ENCODE results near the gene MUC5B. TPM values are rescaled to one million over a fixed set of nuclear protein-coding genes. Genes with fewer than 3 reads are reported as not detected.

Gene MUC5B
- total and polyA plus RNA-seq, 2 donors from 2014 or later: 0.38 TPM; not detected in 1

DNA sequence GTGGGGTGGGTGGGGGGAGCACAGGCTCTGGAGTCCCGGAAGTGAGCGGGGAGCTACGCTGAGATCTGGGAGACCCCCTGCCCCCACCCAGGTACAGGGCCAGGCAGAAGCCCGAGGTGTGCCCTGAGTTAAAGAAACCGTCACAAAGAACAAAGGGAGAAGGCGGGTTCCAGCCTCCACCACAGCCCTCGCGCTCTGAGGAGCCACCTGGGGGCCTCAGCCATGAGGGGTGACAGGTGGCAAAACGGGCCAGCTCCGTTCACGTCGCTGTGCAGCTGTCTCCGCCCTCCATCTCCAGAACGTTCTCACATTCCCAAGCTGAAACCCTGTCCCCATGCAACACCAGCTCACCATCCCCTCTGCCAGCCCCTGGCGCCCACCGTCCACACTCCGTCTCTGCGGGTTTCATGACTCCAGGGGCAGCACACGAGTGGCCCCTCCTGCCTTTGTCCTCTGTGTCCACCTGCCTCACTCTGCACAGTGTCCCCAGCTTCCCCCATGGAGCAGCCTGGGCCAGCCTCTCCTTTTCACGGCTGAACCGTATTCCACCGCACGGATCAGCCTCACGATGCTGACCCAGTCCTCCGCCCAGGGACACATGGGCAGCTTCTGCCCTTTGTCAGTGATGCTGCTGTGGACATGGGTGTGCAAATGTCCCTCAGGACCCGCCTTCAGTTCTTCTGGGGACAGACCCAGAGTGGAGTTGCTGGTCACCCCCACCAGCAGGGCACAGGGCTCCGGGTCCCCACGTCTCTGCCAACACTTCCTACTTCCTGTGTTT is 1.7 kb upstream of the MUC5B start:
- Histone ChIP-seq H3K36me3 (ENCODE audit: control insufficient read depth in 2 of 3, insufficient read depth in 3 of 3, low read length in 3 of 3) (no peaks in the 10 kb centered on the region), H3K4me3 (ENCODE audit: low read length in 3 of 3) (no peak overlapping the region), H3K27ac (ENCODE audit: low read depth in 2 of 2, low read length in 2 of 2) (no peak overlapping the region), H3K9me3 (ENCODE audit: control insufficient read depth in 2 of 3, insufficient read depth in 1 of 3, low read length in 3 of 3) (no peaks in the 10 kb centered on the region), H3K4me1 (ENCODE audit: control insufficient read depth in 2 of 3, insufficient read depth in 2 of 3, low read depth in 1 of 3, low read length in 3 of 3) (no peaks in the 10 kb centered on the region), H3K27me3 (ENCODE audit: control insufficient read depth, insufficient read depth, low read length) (no peaks in the 10 kb centered on the region), H3K9ac (ENCODE audit: low read length in 3 of 3) (no peak overlapping the region)
- DNase-seq: peak in 2 of 5 donors; percentile 36 to 54
- FAIRE-seq: no peak
- TF ChIP-seq, protein P1, sequence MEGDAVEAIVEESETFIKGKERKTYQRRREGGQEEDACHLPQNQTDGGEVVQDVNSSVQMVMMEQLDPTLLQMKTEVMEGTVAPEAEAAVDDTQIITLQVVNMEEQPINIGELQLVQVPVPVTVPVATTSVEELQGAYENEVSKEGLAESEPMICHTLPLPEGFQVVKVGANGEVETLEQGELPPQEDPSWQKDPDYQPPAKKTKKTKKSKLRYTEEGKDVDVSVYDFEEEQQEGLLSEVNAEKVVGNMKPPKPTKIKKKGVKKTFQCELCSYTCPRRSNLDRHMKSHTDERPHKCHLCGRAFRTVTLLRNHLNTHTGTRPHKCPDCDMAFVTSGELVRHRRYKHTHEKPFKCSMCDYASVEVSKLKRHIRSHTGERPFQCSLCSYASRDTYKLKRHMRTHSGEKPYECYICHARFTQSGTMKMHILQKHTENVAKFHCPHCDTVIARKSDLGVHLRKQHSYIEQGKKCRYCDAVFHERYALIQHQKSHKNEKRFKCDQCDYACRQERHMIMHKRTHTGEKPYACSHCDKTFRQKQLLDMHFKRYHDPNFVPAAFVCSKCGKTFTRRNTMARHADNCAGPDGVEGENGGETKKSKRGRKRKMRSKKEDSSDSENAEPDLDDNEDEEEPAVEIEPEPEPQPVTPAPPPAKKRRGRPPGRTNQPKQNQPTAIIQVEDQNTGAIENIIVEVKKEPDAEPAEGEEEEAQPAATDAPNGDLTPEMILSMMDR (IDR thresholded peaks at IDR 0.05; ENCODE audit: borderline replicate concordance, extremely low read depth, insufficient read depth): no peak
- intact Hi-C loops (cut with DNase I): no loop called here

- Histone ChIP-seq H3K4me1 (ENCODE audit: control insufficient read depth in 2 of 3, insufficient read depth in 2 of 3, low read depth in 1 of 3, low read length in 3 of 3) (no peaks in the 10 kb centered on the region), H3K4me3 (ENCODE audit: low read length in 3 of 3) (no peak overlapping the region), H3K9me3 (ENCODE audit: control insufficient read depth in 2 of 3, insufficient read depth in 1 of 3, low read length in 3 of 3) (no peaks in the 10 kb centered on the region), H3K9ac (ENCODE audit: low read length in 3 of 3) (no peak overlapping the region), H3K36me3 (ENCODE audit: control insufficient read depth in 2 of 3, insufficient read depth in 3 of 3, low read length in 3 of 3) (no peaks in the 10 kb centered on the region), H3K27me3 (ENCODE audit: control insufficient read depth, insufficient read depth, low read length) (no peaks in the 10 kb centered on the region), H3K27ac (ENCODE audit: low read depth in 2 of 2, low read length in 2 of 2) (no peak overlapping the region)
- DNase-seq (peak in 2 of 5 donors; percentile 36 to 64), FAIRE-seq (no peak)
- intact Hi-C loops (cut with DNase I): no loop called here
- TF ChIP-seq, protein P1 (IDR thresholded peaks at IDR 0.05; ENCODE audit: borderline replicate concordance, extremely low read depth, insufficient read depth): no peak
Observed at GRCh38 chr11:1221848-1222311, 986 bp upstream of the MUC5B start.

GRCh38 chr11:1223346-1224110 is 662 bp downstream of the MUC5B start:
- FAIRE-seq (no peak), DNase-seq (peak in 2 of 5 donors; percentile 39 to 58)
- no peaks in the 10 kb centered on the region for H3K36me3 ChIP-seq (ENCODE audit: control insufficient read depth in 2 of 3, insufficient read depth in 3 of 3, low read length in 3 of 3)
- TF ChIP-seq, protein P1 (IDR thresholded peaks at IDR 0.05; ENCODE audit: borderline replicate concordance, extremely low read depth, insufficient read depth): no peak
- intact Hi-C loops (cut with DNase I): no loop called here
- no peak overlapping the region for H3K4me3 ChIP-seq (ENCODE audit: low read length in 3 of 3)
- no peaks in the 10 kb centered on the region for H3K9me3 ChIP-seq (ENCODE audit: control insufficient read depth in 2 of 3, insufficient read depth in 1 of 3, low read length in 3 of 3)
- no peaks in the 10 kb centered on the region for H3K4me1 ChIP-seq (ENCODE audit: control insufficient read depth in 2 of 3, insufficient read depth in 2 of 3, low read depth in 1 of 3, low read length in 3 of 3)
- H3K9ac ChIP-seq (ENCODE audit: low read length in 3 of 3): no peak overlapping the region
- H3K27me3 ChIP-seq (ENCODE audit: control insufficient read depth, insufficient read depth, low read length): no peaks in the 10 kb centered on the region
- H3K27ac ChIP-seq (ENCODE audit: low read depth in 2 of 2, low read length in 2 of 2): no peak overlapping the region
